H9 (cell line): Measurements from ENCODE around the gene OSBPL8. TPM values are rescaled to one million over a fixed set of nuclear protein-coding genes. Genes with fewer than 3 reads are reported as not detected.

Source experiments
- DNase-seq: peaks from one replicate; pipeline ENCODE4 v3.0.0-alpha.2; 2017
- H2AFZ ChIP-seq: one replicate; pipeline ENCODE4 v1.6.1; 2013; ENCODE audit warnings: mild to moderate bottlenecking, low read length, control low read depth, moderate library complexity
- H2AK5ac ChIP-seq: 2 replicates; pipeline ENCODE4 v1.6.1; 2013; ENCODE audit warnings: low read length, control low read depth, mixed read lengths; ENCODE audit not compliant: insufficient read length
- H2BK120ac ChIP-seq: one replicate; pipeline ENCODE4 v1.6.1; 2013; ENCODE audit warnings: low read depth, mild to moderate bottlenecking, low read length, control low read depth, inconsistent platforms; ENCODE audit not compliant: poor library complexity, severe bottlenecking
- H2BK12ac ChIP-seq: 2 replicates; pipeline ENCODE4 v1.6.1; 2013; ENCODE audit warnings: low read length, control low read depth, mixed read lengths, low read depth; ENCODE audit not compliant: insufficient read length
- H2BK15ac ChIP-seq: 2 replicates; pipeline ENCODE4 v1.6.1; 2013; ENCODE audit warnings: low read depth, low read length, control low read depth
- H2BK20ac ChIP-seq: one replicate; pipeline ENCODE4 v1.6.1; 2013; ENCODE audit warnings: low read depth, mild to moderate bottlenecking, low read length, control low read depth, inconsistent platforms; ENCODE audit not compliant: poor library complexity, severe bottlenecking
- H2BK5ac ChIP-seq: 2 replicates; pipeline ENCODE4 v1.6.1; 2013; ENCODE audit warnings: low read length, control low read depth, mixed read lengths; ENCODE audit not compliant: insufficient read length
- H3K14ac ChIP-seq: 2 replicates; pipeline ENCODE4 v1.6.1; 2013; ENCODE audit warnings: low read length, control low read depth; ENCODE audit not compliant: insufficient read depth
- H3K18ac ChIP-seq: 2 replicates; pipeline ENCODE4 v1.6.1; 2013; ENCODE audit warnings: low read depth, mild to moderate bottlenecking, mixed read lengths, low read length, control low read depth; ENCODE audit not compliant: insufficient read length
- H3K23ac ChIP-seq: 2 replicates; pipeline ENCODE4 v1.6.1; 2013; ENCODE audit warnings: low read length, control low read depth, mixed read lengths, low read depth; ENCODE audit not compliant: insufficient read length
- H3K23me2 ChIP-seq: 2 replicates; pipeline ENCODE4 v1.6.1; 2013; ENCODE audit warnings: low read depth, mild to moderate bottlenecking, mixed read lengths, low read length, control low read depth; ENCODE audit not compliant: insufficient read length, poor library complexity, severe bottlenecking
- H3K27ac ChIP-seq: 2 replicates; pipeline ENCODE4 v1.5.1; 2013; ENCODE audit warnings: low read length, control low read depth, mixed read lengths, low read depth; ENCODE audit not compliant: insufficient read length
- H3K27me3 ChIP-seq: 2 replicates; pipeline ENCODE4 v1.6.1; 2013; ENCODE audit warnings: low read length, control low read depth, inconsistent platforms; ENCODE audit not compliant: insufficient read depth
- H3K4ac ChIP-seq: 2 replicates; pipeline ENCODE4 v1.6.1; 2013; ENCODE audit warnings: low read depth, mild to moderate bottlenecking, control low read depth, inconsistent platforms, low read length, moderate library complexity
- H3K4me1 ChIP-seq: 2 replicates; pipeline ENCODE4 v1.6.1; 2013; ENCODE audit warnings: low read length, control low read depth, inconsistent platforms; ENCODE audit not compliant: insufficient read depth
- H3K4me2 ChIP-seq: 2 replicates; pipeline ENCODE4 v1.6.1; 2013; ENCODE audit warnings: low read length, control low read depth, mixed read lengths; ENCODE audit not compliant: insufficient read length, insufficient read depth
- H3K56ac ChIP-seq: 2 replicates; pipeline ENCODE4 v1.6.1; 2013; ENCODE audit warnings: low read depth, mild to moderate bottlenecking, mixed read lengths, low read length, control low read depth; ENCODE audit not compliant: insufficient read length
- H3K79me1 ChIP-seq: 2 replicates; pipeline ENCODE4 v1.6.1; 2013; ENCODE audit warnings: low read depth, mild to moderate bottlenecking, moderate library complexity, low read length, control low read depth, inconsistent platforms; ENCODE audit not compliant: insufficient read depth, poor library complexity, severe bottlenecking
- H3K79me2 ChIP-seq: 2 replicates; pipeline ENCODE4 v1.6.1; 2013; ENCODE audit warnings: low read length, control low read depth, inconsistent platforms; ENCODE audit not compliant: insufficient read depth
- H3K9ac ChIP-seq: 2 replicates; pipeline ENCODE4 v1.6.1; 2013; ENCODE audit warnings: low read length, control low read depth, mixed read lengths; ENCODE audit not compliant: insufficient read length; ENCODE audit errors: extremely low read depth
- H3K9me3 ChIP-seq: one replicate; pipeline ENCODE4 v1.6.1; 2013; ENCODE audit warnings: low read depth, low read length, inconsistent platforms; ENCODE audit not compliant: control insufficient read depth
- H3T11ph ChIP-seq: one replicate; pipeline ENCODE4 v1.6.1; 2013; ENCODE audit warnings: mild to moderate bottlenecking, low read length, control low read depth, inconsistent platforms
- H4K20me1 ChIP-seq: one replicate; pipeline ENCODE4 v1.6.1; 2013; ENCODE audit not compliant: control insufficient read depth, insufficient read length, insufficient read depth
- H4K5ac ChIP-seq: 2 replicates; pipeline ENCODE4 v1.6.1; 2013; ENCODE audit warnings: low read depth, mild to moderate bottlenecking, mixed read lengths, low read length, control low read depth; ENCODE audit not compliant: insufficient read length
- H4K8ac ChIP-seq: replicated peaks from 2 replicates; pipeline ENCODE4 v1.6.1; 2013; ENCODE audit warnings: low read length, control low read depth, mixed read lengths, low read depth; ENCODE audit not compliant: insufficient read length
- H4K91ac ChIP-seq: 2 replicates; pipeline ENCODE4 v1.6.1; 2013; ENCODE audit warnings: low read depth, mild to moderate bottlenecking, moderate library complexity, mixed read lengths, low read length, control low read depth; ENCODE audit not compliant: insufficient read length
- H3K27ac Mint-ChIP-seq, 3 experiments: 2 replicates in 2 of 3; 3 replicates in 1 of 3; pipeline ENCODE4 v1.8.0; 2020 to 2021; ENCODE audit warnings: mixed read lengths in 3 of 3, mild to moderate bottlenecking in 1 of 3, moderate library complexity in 1 of 3
- H3K27me3 Mint-ChIP-seq: 2 replicates; pipeline ENCODE4 v1.8.0; 2021; ENCODE audit warnings: low read depth, mild to moderate bottlenecking, moderate library complexity, mixed read lengths
- H3K36me3 Mint-ChIP-seq, 3 experiments: 2 replicates in 2 of 3; 3 replicates in 1 of 3; pipeline ENCODE4 v1.8.0; 2020 to 2021; ENCODE audit warnings: low read depth in 3 of 3, mixed read lengths in 3 of 3; ENCODE audit not compliant: insufficient read depth in 1 of 3
- H3K4me1 Mint-ChIP-seq, 2 experiments: 2 replicates each; pipeline ENCODE4 v1.8.0; 2020; ENCODE audit warnings: mixed read lengths in 2 of 2
- H3K4me3 Mint-ChIP-seq, 2 experiments: 2 replicates in 1 of 2; 3 replicates in 1 of 2; pipeline ENCODE4 v1.8.0; 2020 to 2021; ENCODE audit warnings: mild to moderate bottlenecking in 2 of 2, mixed read lengths in 2 of 2, moderate library complexity in 1 of 2
- H3K9me3 Mint-ChIP-seq, 2 experiments: 2 replicates in 1 of 2; 3 replicates in 1 of 2; pipeline ENCODE4 v1.8.0; 2020; ENCODE audit warnings: mild to moderate bottlenecking in 2 of 2, mixed read lengths in 2 of 2, moderate library complexity in 1 of 2
- CTCF ChIP-seq: fragments of 200-600 bp; sonication (generic); conservative IDR thresholded peaks from 3 replicates; pipeline ENCODE4 v1.8.0; 2021; ENCODE audit warnings: antibody characterized with exemption, mild to moderate bottlenecking
- WGBS: extraction: QIAGEN DNeasy Blood & Tissue Kit; methylation state at CpG from one replicate; pipeline ENCODE4 v1.1.7; 2013; ENCODE audit warnings: missing lambda C conversion rate, low lambda C conversion rate, mixed read lengths; ENCODE audit not compliant: insufficient read length; ENCODE audit errors: extremely low coverage; 5-methylcytosine and 5-hydroxymethylcytosine counted together
- total RNA-seq: library from RNA; stranded (reverse); gene quantifications from 2 replicates; pipeline ENCODE4 v1.2.1, GENCODE V29; 2021

The OSBPL8 gene
- total RNA-seq, 1 experiment from 2014 or later: 61.2 TPM

DNA sequence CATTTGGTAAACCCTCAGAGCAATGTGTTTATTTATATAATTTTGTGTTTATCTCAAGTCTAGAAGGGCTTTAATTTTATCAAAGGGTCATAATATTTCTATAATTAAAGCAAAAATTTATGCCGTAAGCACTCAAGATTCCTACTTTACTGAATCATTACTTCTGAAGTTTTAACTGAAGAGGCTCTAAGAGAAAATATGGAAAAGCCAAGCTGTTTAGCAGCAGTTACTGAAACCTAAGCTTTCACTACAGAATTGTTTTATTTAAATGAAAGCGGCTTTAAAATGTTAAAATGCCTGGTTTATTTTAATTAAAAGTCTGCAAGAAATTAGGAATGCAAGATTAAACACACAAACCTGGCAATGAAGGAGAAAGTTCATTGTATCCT, 137.4 kb downstream of the OSBPL8 start:
- Histone ChIP-seq H3K27ac (no peak overlapping the region), H2AFZ (no peak overlapping the region)

More for the DNA sequence above, 137.4 kb downstream of the OSBPL8 start:
- no peak overlapping the region for H3K56ac ChIP-seq
- no peak overlapping the region for H4K5ac ChIP-seq
- Mint-ChIP-seq H3K27ac (peak overlapping the region in 1 of 3 experiments; percentile 76; a peak in 2 of 7 replicates), H3K4me1 (peaks cover 8 to 9% of the 10 kb centered on the region in 2 experiments), H3K27me3 (no peaks in the 10 kb centered on the region), H3K9me3 (peaks cover 4 to 10% of the 10 kb centered on the region in 2 experiments; a peak in 4 of 5 replicates), H3K4me3 (no peak overlapping the region), H3K36me3 (peaks cover 2 to 14% (median 14%) of the 10 kb centered on the region in 3 experiments; a peak in 4 of 7 replicates)
- H3K23me2 ChIP-seq: no peaks in the 10 kb centered on the region
- H2BK5ac ChIP-seq: no peak overlapping the region
- TF ChIP-seq CTCF: no peak
- H2BK120ac ChIP-seq: no peak overlapping the region
- no peaks in the 10 kb centered on the region for H3K79me1 ChIP-seq
- no peak overlapping the region for H4K91ac ChIP-seq
- no peaks in the 10 kb centered on the region for H3K79me2 ChIP-seq
- H2BK20ac ChIP-seq: no peak overlapping the region
- H3K14ac ChIP-seq: no peak overlapping the region
- H3K9ac ChIP-seq: no peak overlapping the region
- H3T11ph ChIP-seq: no peak overlapping the region
- no peak overlapping the region for H2AK5ac ChIP-seq
- no peak overlapping the region for H2BK15ac ChIP-seq
- H4K20me1 ChIP-seq: no peaks in the 10 kb centered on the region
- H3K18ac ChIP-seq: no peak overlapping the region
- H3K4me2 ChIP-seq: no peak overlapping the region
- no peaks in the 10 kb centered on the region for H3K4me1 ChIP-seq
- no peak overlapping the region for H3K23ac ChIP-seq
- H4K8ac ChIP-seq: no peak overlapping the region
- no peak overlapping the region for H3K4ac ChIP-seq
- H3K9me3 ChIP-seq: no peaks in the 10 kb centered on the region
- H3K27me3 ChIP-seq: no peaks in the 10 kb centered on the region
- DNase-seq: no peak
- no CpG with 5 or more reads among the region's 2 CpGs for WGBS
- no peak overlapping the region for H2BK12ac ChIP-seq
